ENCODE results near the gene RPL13. TPM values are rescaled to one million over a fixed set of nuclear protein-coding genes. Genes with fewer than 3 reads are reported as not detected.

The RPL13 gene
- total RNA-seq, 1 donor from 2014 or later: 8,204 TPM

GRCh38 chr16:89555780-89556179 lies 4.7 kb upstream of the RPL13 start:
- intact Hi-C loops (cut with DNase I): loop anchor here (10.0 kb wide), 1 partner anchor 221 kb away; no protein-coding TSS in a partner anchor
- DNase-seq (ENCODE audit: extremely low spot score in 2 of 2): no peak
- peaks cover 8% of the 10 kb centered on the region for H3K4me1 ChIP-seq
- H3K9me3 ChIP-seq: no peaks in the 10 kb centered on the region
- TF ChIP-seq, protein P1, sequence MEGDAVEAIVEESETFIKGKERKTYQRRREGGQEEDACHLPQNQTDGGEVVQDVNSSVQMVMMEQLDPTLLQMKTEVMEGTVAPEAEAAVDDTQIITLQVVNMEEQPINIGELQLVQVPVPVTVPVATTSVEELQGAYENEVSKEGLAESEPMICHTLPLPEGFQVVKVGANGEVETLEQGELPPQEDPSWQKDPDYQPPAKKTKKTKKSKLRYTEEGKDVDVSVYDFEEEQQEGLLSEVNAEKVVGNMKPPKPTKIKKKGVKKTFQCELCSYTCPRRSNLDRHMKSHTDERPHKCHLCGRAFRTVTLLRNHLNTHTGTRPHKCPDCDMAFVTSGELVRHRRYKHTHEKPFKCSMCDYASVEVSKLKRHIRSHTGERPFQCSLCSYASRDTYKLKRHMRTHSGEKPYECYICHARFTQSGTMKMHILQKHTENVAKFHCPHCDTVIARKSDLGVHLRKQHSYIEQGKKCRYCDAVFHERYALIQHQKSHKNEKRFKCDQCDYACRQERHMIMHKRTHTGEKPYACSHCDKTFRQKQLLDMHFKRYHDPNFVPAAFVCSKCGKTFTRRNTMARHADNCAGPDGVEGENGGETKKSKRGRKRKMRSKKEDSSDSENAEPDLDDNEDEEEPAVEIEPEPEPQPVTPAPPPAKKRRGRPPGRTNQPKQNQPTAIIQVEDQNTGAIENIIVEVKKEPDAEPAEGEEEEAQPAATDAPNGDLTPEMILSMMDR (IDR thresholded peaks at IDR 0.05): no peak
- TF ChIP-seq POLR2AphosphoS5 (IDR thresholded peaks at IDR 0.05; ENCODE audit: insufficient read depth in 1 of 2, low read depth in 1 of 2): no peak
- TF ChIP-seq POLR2A (IDR thresholded peaks at IDR 0.05): no peak
- H3K27me3 ChIP-seq: no peaks in the 10 kb centered on the region
- H3K27ac ChIP-seq: no peak overlapping the region
- peaks cover 0 to 51% of the 10 kb centered on the region in 2 donors for H3K36me3 ChIP-seq
- H3K4me3 ChIP-seq: no peak overlapping the region

- H3K27ac ChIP-seq: no peak overlapping the region
- intact Hi-C loops (cut with DNase I): loop anchor here (10.0 kb wide), 1 partner anchor 222 kb away; no protein-coding TSS in a partner anchor
- no peaks in the 10 kb centered on the region for H3K27me3 ChIP-seq
- H3K36me3 ChIP-seq: peaks cover 0 to 49% of the 10 kb centered on the region in 2 donors
- TF ChIP-seq, protein P1 (IDR thresholded peaks at IDR 0.05): peak in 2 of 3 experiments; percentile 46 to 56
- no peak for TF ChIP-seq POLR2AphosphoS5 (IDR thresholded peaks at IDR 0.05; ENCODE audit: insufficient read depth in 1 of 2, low read depth in 1 of 2)
- no peak for TF ChIP-seq POLR2A (IDR thresholded peaks at IDR 0.05)
- no peak for DNase-seq (ENCODE audit: extremely low spot score in 2 of 2)
- peaks cover 18% of the 10 kb centered on the region for H3K4me1 ChIP-seq
- H3K4me3 ChIP-seq: no peak overlapping the region
- H3K9me3 ChIP-seq: no peaks in the 10 kb centered on the region
Measured at GRCh38 chr16:89556750-89557689, 3.5 kb upstream of the RPL13 start.

- peaks cover 27% of the 10 kb centered on the region for H3K4me1 ChIP-seq
- H3K36me3 ChIP-seq: peaks cover 0 to 54% of the 10 kb centered on the region in 2 donors
- no peak overlapping the region for H3K4me3 ChIP-seq
- no peak overlapping the region for H3K27ac ChIP-seq
- intact Hi-C loops (cut with DNase I): loop anchor here (10.0 kb wide), 1 partner anchor 223 kb away; no protein-coding TSS in a partner anchor
- no peaks in the 10 kb centered on the region for H3K9me3 ChIP-seq
- DNase-seq (ENCODE audit: extremely low spot score in 2 of 2): no peak
- H3K27me3 ChIP-seq: no peaks in the 10 kb centered on the region
- TF ChIP-seq POLR2A (IDR thresholded peaks at IDR 0.05): no peak
- TF ChIP-seq POLR2AphosphoS5 (IDR thresholded peaks at IDR 0.05; ENCODE audit: insufficient read depth in 1 of 2, low read depth in 1 of 2): no peak
- TF ChIP-seq, protein P1 (IDR thresholded peaks at IDR 0.05): no peak
Measured at GRCh38 chr16:89557690-89558490, 2.6 kb upstream of the RPL13 start.

DNA sequence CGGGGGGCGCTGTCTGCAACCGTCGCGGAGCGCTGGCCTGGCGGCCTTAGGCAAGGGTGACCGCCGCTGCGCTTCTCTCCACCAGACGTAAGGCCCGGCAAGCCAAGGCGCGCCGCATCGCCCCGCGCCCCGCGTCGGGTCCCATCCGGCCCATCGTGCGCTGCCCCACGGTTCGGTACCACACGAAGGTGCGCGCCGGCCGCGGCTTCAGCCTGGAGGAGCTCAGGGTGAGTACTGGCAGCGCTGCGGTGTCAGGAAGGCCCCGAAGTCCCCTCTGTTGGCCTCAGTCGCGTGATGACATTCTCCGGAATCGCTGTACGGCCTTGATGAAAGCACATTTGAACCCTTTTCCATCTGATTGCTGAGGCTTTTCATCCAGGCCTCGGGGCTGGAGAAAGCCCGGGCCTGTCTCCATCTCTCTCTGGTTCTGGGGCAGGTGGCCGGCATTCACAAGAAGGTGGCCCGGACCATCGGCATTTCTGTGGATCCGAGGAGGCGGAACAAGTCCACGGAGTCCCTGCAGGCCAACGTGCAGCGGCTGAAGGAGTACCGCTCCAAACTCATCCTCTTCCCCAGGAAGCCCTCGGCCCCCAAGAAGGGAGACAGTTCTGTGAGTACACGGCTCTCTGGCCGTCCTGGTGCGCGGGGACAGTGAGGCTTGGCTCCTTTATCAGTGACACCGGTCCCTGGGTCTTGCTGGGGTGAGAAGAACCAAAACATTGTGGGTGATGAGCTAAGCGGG lies 831 bp downstream of the RPL13 start:
- Histone ChIP-seq H3K27me3 (no peaks in the 10 kb centered on the region), H3K27ac (peak overlapping the region; percentile 84), H3K9me3 (no peaks in the 10 kb centered on the region), H3K4me1 (peaks cover 59% of the 10 kb centered on the region), H3K4me3 (peak overlapping the region; percentile 82 to 88), H3K36me3 (peaks cover 0 to 44% of the 10 kb centered on the region in 2 donors)
- intact Hi-C loops (cut with DNase I): loop anchor here (5.0 kb wide), 1 partner anchor 141 kb away; the partner anchor contains the start of gene SPATA2L
- TF ChIP-seq, protein P1 (IDR thresholded peaks at IDR 0.05): no peak
- TF ChIP-seq POLR2AphosphoS5 (IDR thresholded peaks at IDR 0.05; ENCODE audit: insufficient read depth in 1 of 2, low read depth in 1 of 2): peak in 1 of 2 donors; percentile 31
- DNase-seq (ENCODE audit: extremely low spot score in 2 of 2): no peak
